ENCODE data around the gene FRYL. TPM values are rescaled to one million over a fixed set of nuclear protein-coding genes. Genes with fewer than 3 reads are reported as not detected.
"Not testable (repeated sequence)": the region's sequence is repeated elsewhere in the genome, so short reads cannot be mapped to it uniquely, and the experiment has no call there.

Gene FRYL
- total RNA-seq, 1 donor from 2014 or later: 30.8 TPM

- H3K4me3 Mint-ChIP-seq (ENCODE audit: unreplicated experiment): no peak overlapping the region
- no peak for TF ChIP-seq CTCF (IDR thresholded peaks at IDR 0.05)
- peaks cover 4% of the 10 kb centered on the region for H3K9me3 Mint-ChIP-seq (ENCODE audit: low read depth)
- peaks cover 4% of the 10 kb centered on the region for H3K36me3 Mint-ChIP-seq (ENCODE audit: low read depth)
- no peaks in the 10 kb centered on the region for H3K27me3 Mint-ChIP-seq (ENCODE audit: low read depth)
- DNase-seq (ENCODE audit: low spot score): no peak
- H3K27ac Mint-ChIP-seq (ENCODE audit: unreplicated experiment): no peak overlapping the region
- H3K4me1 Mint-ChIP-seq (ENCODE audit: low read depth): peaks cover 20% of the 10 kb centered on the region
Measured at GRCh38 chr4:48686369-48686768, 93.7 kb downstream of the FRYL start.

GRCh38 chr4:48683784-48684666 lies 96.1 kb downstream of the FRYL start:
- Mint-ChIP-seq H3K9me3 (ENCODE audit: low read depth) (peaks cover 4% of the 10 kb centered on the region), H3K36me3 (ENCODE audit: low read depth) (peaks cover 4% of the 10 kb centered on the region), H3K27me3 (ENCODE audit: low read depth) (no peaks in the 10 kb centered on the region), H3K27ac (ENCODE audit: unreplicated experiment) (no peak overlapping the region), H3K4me1 (ENCODE audit: low read depth) (peaks cover 10% of the 10 kb centered on the region), H3K4me3 (ENCODE audit: unreplicated experiment) (no peak overlapping the region)
- DNase-seq (ENCODE audit: low spot score): no peak
- TF ChIP-seq CTCF (IDR thresholded peaks at IDR 0.05): no peak

GRCh38 chr4:48682870-48683269 lies 97.2 kb downstream of the FRYL start:
- not testable (repeated sequence) for H3K27ac Mint-ChIP-seq (ENCODE audit: unreplicated experiment); H3K9me3 Mint-ChIP-seq (ENCODE audit: low read depth); H3K36me3 Mint-ChIP-seq (ENCODE audit: low read depth); H3K4me3 Mint-ChIP-seq (ENCODE audit: unreplicated experiment); H3K27me3 Mint-ChIP-seq (ENCODE audit: low read depth); DNase-seq (ENCODE audit: low spot score)
- peaks cover 10% of the 10 kb centered on the region for H3K4me1 Mint-ChIP-seq (ENCODE audit: low read depth)

- TF ChIP-seq CTCF (IDR thresholded peaks at IDR 0.05): peak; percentile 71
- Mint-ChIP-seq H3K27ac (ENCODE audit: unreplicated experiment) (no peak overlapping the region), H3K36me3 (ENCODE audit: low read depth) (peaks cover 4% of the 10 kb centered on the region), H3K27me3 (ENCODE audit: low read depth) (no peaks in the 10 kb centered on the region), H3K4me3 (ENCODE audit: unreplicated experiment) (no peak overlapping the region), H3K4me1 (ENCODE audit: low read depth) (peaks cover 7% of the 10 kb centered on the region), H3K9me3 (ENCODE audit: low read depth) (peaks cover 4% of the 10 kb centered on the region)
- DNase-seq (ENCODE audit: low spot score): no peak
Measured at GRCh38 chr4:48681856-48682255, 98.2 kb downstream of the FRYL start.

GRCh38 chr4:48680848-48681568 lies 99.1 kb downstream of the FRYL start:
- Mint-ChIP-seq H3K4me1 (ENCODE audit: low read depth) (peaks cover 3% of the 10 kb centered on the region), H3K27ac (ENCODE audit: unreplicated experiment) (no peak overlapping the region), H3K4me3 (ENCODE audit: unreplicated experiment) (no peak overlapping the region), H3K36me3 (ENCODE audit: low read depth) (peaks cover 4% of the 10 kb centered on the region), H3K9me3 (ENCODE audit: low read depth) (peaks cover 4% of the 10 kb centered on the region), H3K27me3 (ENCODE audit: low read depth) (no peaks in the 10 kb centered on the region)
- no peak for TF ChIP-seq CTCF (IDR thresholded peaks at IDR 0.05)
- no peak for DNase-seq (ENCODE audit: low spot score)

Data from chondrocyte (in vitro differentiated cells).